OCI-LY1 (cell line): Measurements from ENCODE around the gene CHGA.

Source experiments
- H2AFZ ChIP-seq: fragments of 200-600 bp; sonication (generic), shearing (Covaris generic); 2 replicates; pipeline ENCODE4 v1.6.0; 2014; ENCODE audit warnings: antibody characterized with exemption, mild to moderate bottlenecking, low read length
- H3F3A ChIP-seq: fragments of 200-600 bp; sonication (generic), shearing (Covaris generic); 2 replicates; pipeline ENCODE4 v1.6.0; 2014; ENCODE audit warnings: mild to moderate bottlenecking, antibody characterized with exemption, low read length, moderate library complexity; ENCODE audit not compliant: insufficient read depth
- H3K27ac ChIP-seq: fragments of 200-600 bp; sonication (generic); 2 replicates; pipeline ENCODE4 v1.5.1; 2014; ENCODE audit warnings: low read length, mixed run types, mild to moderate bottlenecking, low read depth; ENCODE audit not compliant: poor library complexity, severe bottlenecking
- H3K27me3 ChIP-seq: fragments of 200-600 bp; sonication (generic); 2 replicates; pipeline ENCODE4 v1.6.0; 2014; ENCODE audit warnings: antibody characterized with exemption, mild to moderate bottlenecking, low read length, moderate library complexity; ENCODE audit not compliant: insufficient read depth
- H3K36me3 ChIP-seq: fragments of 200-600 bp; sonication (generic); 2 replicates; pipeline ENCODE4 v1.6.1; 2014; ENCODE audit warnings: mild to moderate bottlenecking, antibody characterized with exemption, low read length, moderate library complexity, mixed read lengths; ENCODE audit not compliant: insufficient read depth
- H3K4me1 ChIP-seq: fragments of 200-600 bp; sonication (generic); 2 replicates; pipeline ENCODE4 v1.5.1; 2014; ENCODE audit warnings: mild to moderate bottlenecking, low read length, moderate library complexity; ENCODE audit not compliant: insufficient read depth, severe bottlenecking
- H3K4me2 ChIP-seq: fragments of 200-600 bp; sonication (generic), shearing (Covaris generic); 2 replicates; pipeline ENCODE4 v1.6.1; 2014; ENCODE audit warnings: low read length
- H3K4me3 ChIP-seq: fragments of 200-600 bp; sonication (generic); 2 replicates; pipeline ENCODE4 v1.5.1; 2014; ENCODE audit warnings: low read length, low read depth, mild to moderate bottlenecking, mixed read lengths; ENCODE audit not compliant: poor library complexity, severe bottlenecking
- H3K79me2 ChIP-seq: fragments of 200-600 bp; shearing (Covaris generic); 2 replicates; pipeline ENCODE4 v1.6.1; 2016; ENCODE audit warnings: mixed run types, low read length, mixed read lengths; ENCODE audit not compliant: insufficient read depth
- H3K9ac ChIP-seq: fragments of 200-600 bp; sonication (generic), shearing (Covaris generic); 2 replicates; pipeline ENCODE4 v1.6.1; 2014; ENCODE audit warnings: mild to moderate bottlenecking, low read length, mixed read lengths
- H3K9me2 ChIP-seq: fragments of 200-600 bp; sonication (generic), shearing (Covaris generic); 2 replicates; pipeline ENCODE4 v1.6.1; 2014; ENCODE audit warnings: low read depth, mild to moderate bottlenecking, low read length, mixed read lengths
- H3K9me3 ChIP-seq: fragments of 200-600 bp; shearing (Covaris generic); 2 replicates; pipeline ENCODE4 v1.6.1; 2014; ENCODE audit warnings: low read length, mixed read lengths
- H4K20me1 ChIP-seq: fragments of 200-600 bp; sonication (generic), shearing (Covaris generic); 2 replicates; pipeline ENCODE4 v1.6.0; 2016; ENCODE audit warnings: mild to moderate bottlenecking, low read length; ENCODE audit not compliant: insufficient read depth
- EZH2 ChIP-seq: fragments of 200-600 bp; sonication (generic), shearing (Covaris generic); IDR thresholded peaks from 2 replicates; pipeline ENCODE4 v1.8.0; 2017; ENCODE audit warnings: borderline replicate concordance, mixed run types, mild to moderate bottlenecking, antibody characterized with exemption, low read length, moderate library complexity, mixed read lengths
- TF ChIP-seq, protein P1 (sequence below): fragments of 200-600 bp; sonication (generic), shearing (Covaris generic); IDR thresholded peaks from 2 replicates; pipeline ENCODE4 v1.5.1; 2017; ENCODE audit warnings: mild to moderate bottlenecking, antibody characterized with exemption, low read length, moderate library complexity, mixed read lengths

CHGA gene

DNA sequence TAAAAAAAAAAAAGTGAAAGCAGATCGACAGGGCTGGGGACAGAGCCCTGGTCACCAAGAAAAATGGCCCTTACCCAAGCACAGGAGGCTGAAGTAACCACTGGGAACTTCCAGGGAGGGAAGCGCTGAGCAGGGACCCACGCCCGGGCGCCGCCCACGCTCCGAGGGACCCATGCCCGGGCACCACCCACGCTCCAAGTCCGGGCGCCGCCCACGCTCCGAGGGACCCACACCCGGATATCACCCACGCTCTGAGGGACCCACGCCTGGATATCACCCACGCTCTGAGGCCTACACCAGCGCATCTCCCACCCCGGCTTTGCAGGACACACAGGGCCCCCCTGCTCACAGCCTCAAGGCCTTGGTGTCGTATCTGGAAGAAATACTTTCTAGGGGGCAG lies 25.7 kb downstream of the CHGA start:
- no peak overlapping the region for H3K9ac ChIP-seq
- no peaks in the 10 kb centered on the region for H3K4me1 ChIP-seq
- H3K27me3 ChIP-seq = no peaks in the 10 kb centered on the region
- H2AFZ ChIP-seq = no peak overlapping the region
- no peaks in the 10 kb centered on the region for H3K36me3 ChIP-seq
- no peaks in the 10 kb centered on the region for H3F3A ChIP-seq
- H3K79me2 ChIP-seq = no peaks in the 10 kb centered on the region
- no peak overlapping the region for H3K4me3 ChIP-seq
- no peak overlapping the region for H3K27ac ChIP-seq
- no peaks in the 10 kb centered on the region for H3K9me2 ChIP-seq
- no peaks in the 10 kb centered on the region for H3K9me3 ChIP-seq
- H3K4me2 ChIP-seq = no peak overlapping the region
- TF ChIP-seq, protein P1, sequence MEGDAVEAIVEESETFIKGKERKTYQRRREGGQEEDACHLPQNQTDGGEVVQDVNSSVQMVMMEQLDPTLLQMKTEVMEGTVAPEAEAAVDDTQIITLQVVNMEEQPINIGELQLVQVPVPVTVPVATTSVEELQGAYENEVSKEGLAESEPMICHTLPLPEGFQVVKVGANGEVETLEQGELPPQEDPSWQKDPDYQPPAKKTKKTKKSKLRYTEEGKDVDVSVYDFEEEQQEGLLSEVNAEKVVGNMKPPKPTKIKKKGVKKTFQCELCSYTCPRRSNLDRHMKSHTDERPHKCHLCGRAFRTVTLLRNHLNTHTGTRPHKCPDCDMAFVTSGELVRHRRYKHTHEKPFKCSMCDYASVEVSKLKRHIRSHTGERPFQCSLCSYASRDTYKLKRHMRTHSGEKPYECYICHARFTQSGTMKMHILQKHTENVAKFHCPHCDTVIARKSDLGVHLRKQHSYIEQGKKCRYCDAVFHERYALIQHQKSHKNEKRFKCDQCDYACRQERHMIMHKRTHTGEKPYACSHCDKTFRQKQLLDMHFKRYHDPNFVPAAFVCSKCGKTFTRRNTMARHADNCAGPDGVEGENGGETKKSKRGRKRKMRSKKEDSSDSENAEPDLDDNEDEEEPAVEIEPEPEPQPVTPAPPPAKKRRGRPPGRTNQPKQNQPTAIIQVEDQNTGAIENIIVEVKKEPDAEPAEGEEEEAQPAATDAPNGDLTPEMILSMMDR = no peak
- no peak for TF ChIP-seq EZH2
- no peaks in the 10 kb centered on the region for H4K20me1 ChIP-seq

DNA sequence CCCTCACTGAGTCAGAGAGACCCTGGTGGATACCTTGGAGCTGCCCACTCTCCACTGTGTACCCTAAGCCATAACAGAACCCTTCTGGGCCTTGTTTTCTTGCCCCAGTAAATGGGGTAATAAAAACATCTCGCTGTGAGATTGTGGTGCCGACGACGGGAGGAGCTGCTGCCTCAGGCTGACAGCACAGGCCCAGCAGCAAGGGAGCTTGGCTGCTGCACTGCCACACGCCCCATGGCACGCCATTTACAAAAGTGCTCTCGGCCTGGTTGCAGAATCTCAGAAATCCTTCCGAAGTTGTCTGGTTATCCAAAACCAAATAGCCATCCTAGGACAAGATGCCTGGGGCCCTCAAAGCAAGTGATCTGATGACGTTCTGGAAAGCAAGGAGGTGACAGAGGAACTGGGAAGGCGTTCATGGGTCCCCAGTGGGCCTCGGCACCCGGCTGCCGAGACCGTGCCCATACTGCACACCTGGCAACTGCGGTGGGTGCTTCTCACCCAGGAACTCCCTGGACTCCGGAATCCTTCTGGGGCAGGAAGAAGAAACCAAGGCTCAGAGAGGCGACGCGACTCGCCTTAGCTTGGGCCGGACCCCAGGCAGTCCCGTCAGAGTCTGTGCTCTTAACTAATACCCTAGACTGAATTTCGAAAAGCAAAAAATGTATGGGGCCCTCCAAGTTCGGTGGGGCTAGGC lies 26.7 kb downstream of the CHGA start:
- H4K20me1 ChIP-seq = no peaks in the 10 kb centered on the region

DNA sequence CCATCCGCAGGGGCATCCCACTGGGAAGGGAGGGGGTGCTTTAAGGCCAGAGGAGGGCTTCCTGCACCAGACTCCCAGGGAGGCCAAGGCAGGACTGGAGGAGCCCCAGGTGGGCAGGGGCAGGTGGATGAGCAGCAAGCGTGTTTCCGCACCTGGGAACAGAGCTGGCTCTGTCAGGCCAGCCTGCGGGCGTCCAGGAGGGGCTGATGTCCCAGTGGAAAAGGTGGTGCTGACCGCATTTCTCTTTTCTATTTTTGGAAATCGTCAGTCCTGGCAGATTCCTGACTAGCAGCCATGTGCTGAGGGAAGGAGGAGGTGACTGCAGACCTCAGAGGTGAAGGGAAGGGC lies 27.2 kb downstream of the CHGA start:
- no peak overlapping the region for H3K4me3 ChIP-seq
- H3K79me2 ChIP-seq = no peaks in the 10 kb centered on the region
- no peaks in the 10 kb centered on the region for H3K4me1 ChIP-seq
- TF ChIP-seq, protein P1 = no peak
- no peak for TF ChIP-seq EZH2
- H3K27ac ChIP-seq = no peak overlapping the region
- H2AFZ ChIP-seq = no peak overlapping the region
- no peaks in the 10 kb centered on the region for H3K36me3 ChIP-seq
- H3F3A ChIP-seq = no peaks in the 10 kb centered on the region
- no peaks in the 10 kb centered on the region for H3K9me3 ChIP-seq
- H3K9ac ChIP-seq = no peak overlapping the region
- H3K9me2 ChIP-seq = no peaks in the 10 kb centered on the region
- H3K4me2 ChIP-seq = no peak overlapping the region
- H4K20me1 ChIP-seq = no peaks in the 10 kb centered on the region
- no peaks in the 10 kb centered on the region for H3K27me3 ChIP-seq

More for the DNA sequence above, 26.7 kb downstream of the CHGA start:
- no peaks in the 10 kb centered on the region for H3K27me3 ChIP-seq
- no peaks in the 10 kb centered on the region for H3K4me1 ChIP-seq
- H3K9me3 ChIP-seq = no peaks in the 10 kb centered on the region
- no peak overlapping the region for H3K9ac ChIP-seq
- no peak overlapping the region for H2AFZ ChIP-seq
- no peaks in the 10 kb centered on the region for H3K36me3 ChIP-seq
- no peak overlapping the region for H3K4me3 ChIP-seq
- H3K79me2 ChIP-seq = no peaks in the 10 kb centered on the region
- H3K9me2 ChIP-seq = no peaks in the 10 kb centered on the region
- H3K4me2 ChIP-seq = no peak overlapping the region
- no peak for TF ChIP-seq EZH2
- TF ChIP-seq, protein P1 = no peak
- no peak overlapping the region for H3K27ac ChIP-seq
- H3F3A ChIP-seq = no peaks in the 10 kb centered on the region
